Lung (tissue), 12 donors: ENCODE measurements around the gene AXIN1. TPM values are rescaled to one million over a fixed set of nuclear protein-coding genes. Genes with fewer than 3 reads are reported as not detected.

Experiments
- ATAC-seq: fragments of 200-7000 bp; cut with Tn5 transposase; one replicate; pipeline ENCODE4 v1.9.1; 2020; ENCODE audit warnings: moderate number of reproducible peaks; ENCODE audit not compliant: insufficient read depth, low FRiP score
- DNase-seq, 3 donors: peaks; one replicate each; pipeline ENCODE4 v3.0.0-alpha.2; 2013 to 2017
- H3K27ac ChIP-seq, 2 donors: one replicate each; pipeline ENCODE4 v1.5.1; 2013; ENCODE audit warnings: mild to moderate bottlenecking in 2 of 2, moderate library complexity in 2 of 2, control low read depth in 1 of 2, inconsistent platforms in 1 of 2, low read depth in 1 of 2, low read length in 1 of 2
- H3K27me3 ChIP-seq, 3 donors: one replicate each; pipeline ENCODE4 v1.5.1; 2013; ENCODE audit warnings: low read length in 2 of 3; ENCODE audit not compliant: control insufficient read depth in 3 of 3, insufficient read depth in 3 of 3
- H3K36me3 ChIP-seq, 4 donors: one replicate each; pipeline ENCODE4 v1.5.1; 2013; ENCODE audit warnings: low read length in 4 of 4, mild to moderate bottlenecking in 1 of 4, moderate library complexity in 1 of 4; ENCODE audit not compliant: control insufficient read depth in 4 of 4, insufficient read depth in 4 of 4
- H3K4me1 ChIP-seq, 5 donors: one replicate each; pipeline ENCODE4 v1.5.1; 2013; ENCODE audit warnings: low read length in 5 of 5, mild to moderate bottlenecking in 2 of 5, moderate library complexity in 1 of 5; ENCODE audit not compliant: control insufficient read depth in 5 of 5, insufficient read depth in 5 of 5
- H3K4me3 ChIP-seq: one replicate; pipeline ENCODE4 v1.5.1; 2013; ENCODE audit warnings: mild to moderate bottlenecking, control low read depth, moderate library complexity
- H3K9ac ChIP-seq, 2 donors: one replicate each; pipeline ENCODE4 v1.5.1; 2013; ENCODE audit warnings: low read length in 2 of 2, control low read depth in 1 of 2; ENCODE audit not compliant: insufficient read depth in 1 of 2
- H3K9me3 ChIP-seq, 4 donors: one replicate each; pipeline ENCODE4 v1.5.1; 2013; ENCODE audit warnings: low read length in 3 of 4, mild to moderate bottlenecking in 1 of 4, moderate library complexity in 1 of 4; ENCODE audit not compliant: control insufficient read depth in 4 of 4, insufficient read depth in 3 of 4
- WGBS, 2 donors: extraction: QIAGEN DNeasy Blood & Tissue Kit; methylation state at CpG; one replicate each; pipeline ENCODE4 v1.1.7; 2013; 5-methylcytosine and 5-hydroxymethylcytosine counted together
- polyA plus RNA-seq, 2 donors: library from polyadenylated mRNA; stranded (reverse); fragments of 200-250 nt; gene quantifications; one replicate each; pipeline ENCODE4 v1.2.1, GENCODE V29; 2013
- total RNA-seq, 2 donors: library from RNA; depleted of rRNA in 1 of 2; stranded (reverse); fragments of >200 nt in 1 of 2; gene quantifications; one replicate each; pipeline ENCODE4 v1.2.1, GENCODE V29; 2014 to 2021
- TF ChIP-seq, protein P1 (sequence below): IDR thresholded peaks from 2 replicates; pipeline ENCODE4 v1.5.1; 2012; ENCODE audit warnings: mild to moderate bottlenecking; ENCODE audit errors: control extremely low read depth, extremely low read depth
- donor health status: control.
- donor health status: control.
- donor health status: Bipolar disorder and iron deficiency.
- donor health status: healthy.
- donor health status: DM: yes; HTN: yes; CAD: no.

The AXIN1 gene
- total and polyA plus RNA-seq, 4 donors = 16.9 to 25.9 (median 19.4) TPM

- H3K9me3 ChIP-seq = no peaks in the 10 kb centered on the region
- H3K27me3 ChIP-seq = no peaks in the 10 kb centered on the region
- no peak overlapping the region for H3K9ac ChIP-seq
- WGBS, 2 donors = 94 to 96% methylated on average over 25 of the region's 25 CpGs
- no peak overlapping the region for H3K4me3 ChIP-seq
- H3K27ac ChIP-seq = no peak overlapping the region
- peaks cover 0 to 66% (median 8%) of the 10 kb centered on the region in 4 donors for H3K36me3 ChIP-seq
- ATAC-seq (no peak), DNase-seq (no peak)
- H3K4me1 ChIP-seq = no peaks in the 10 kb centered on the region
- TF ChIP-seq, protein P1, sequence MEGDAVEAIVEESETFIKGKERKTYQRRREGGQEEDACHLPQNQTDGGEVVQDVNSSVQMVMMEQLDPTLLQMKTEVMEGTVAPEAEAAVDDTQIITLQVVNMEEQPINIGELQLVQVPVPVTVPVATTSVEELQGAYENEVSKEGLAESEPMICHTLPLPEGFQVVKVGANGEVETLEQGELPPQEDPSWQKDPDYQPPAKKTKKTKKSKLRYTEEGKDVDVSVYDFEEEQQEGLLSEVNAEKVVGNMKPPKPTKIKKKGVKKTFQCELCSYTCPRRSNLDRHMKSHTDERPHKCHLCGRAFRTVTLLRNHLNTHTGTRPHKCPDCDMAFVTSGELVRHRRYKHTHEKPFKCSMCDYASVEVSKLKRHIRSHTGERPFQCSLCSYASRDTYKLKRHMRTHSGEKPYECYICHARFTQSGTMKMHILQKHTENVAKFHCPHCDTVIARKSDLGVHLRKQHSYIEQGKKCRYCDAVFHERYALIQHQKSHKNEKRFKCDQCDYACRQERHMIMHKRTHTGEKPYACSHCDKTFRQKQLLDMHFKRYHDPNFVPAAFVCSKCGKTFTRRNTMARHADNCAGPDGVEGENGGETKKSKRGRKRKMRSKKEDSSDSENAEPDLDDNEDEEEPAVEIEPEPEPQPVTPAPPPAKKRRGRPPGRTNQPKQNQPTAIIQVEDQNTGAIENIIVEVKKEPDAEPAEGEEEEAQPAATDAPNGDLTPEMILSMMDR = no peak
Observed at GRCh38 chr16:290015-290680, 62.4 kb downstream of the AXIN1 start.

DNA sequence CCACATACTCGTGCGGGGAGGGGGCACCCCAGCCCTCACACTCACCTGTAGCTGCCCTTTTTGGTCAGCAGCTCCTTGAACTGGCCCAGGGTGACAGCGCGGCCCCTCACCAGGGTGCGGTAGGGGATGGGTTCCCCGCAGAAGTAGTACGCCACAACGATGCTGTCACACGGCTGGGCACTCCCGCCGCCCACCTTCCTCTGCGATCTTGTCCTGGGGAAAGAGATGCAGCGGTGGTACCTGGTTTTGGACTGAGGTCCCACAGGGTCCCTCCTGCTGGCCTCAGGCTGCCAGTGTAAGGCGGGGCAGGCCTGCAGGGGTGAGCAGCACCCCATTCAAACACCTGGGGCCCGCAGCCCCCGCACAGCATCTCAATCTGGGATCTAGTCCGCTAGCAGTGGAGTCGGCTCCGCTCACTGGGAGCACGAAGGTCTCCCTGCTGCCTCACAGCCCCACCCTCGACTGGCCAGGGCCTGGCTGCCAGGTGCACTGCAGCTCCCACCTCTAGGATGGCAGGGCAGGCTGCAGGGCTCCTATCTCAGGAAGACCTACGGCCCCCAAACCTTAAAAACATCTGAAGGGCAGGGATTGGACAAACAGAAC, 63.0 kb downstream of the AXIN1 start:
- no peaks in the 10 kb centered on the region for H3K27me3 ChIP-seq
- WGBS, 2 donors = 95 to 96% methylated on average over 22 of the region's 22 CpGs
- H3K36me3 ChIP-seq = peaks cover 0 to 66% (median 8%) of the 10 kb centered on the region in 4 donors
- ATAC-seq (no peak), DNase-seq (no peak)
- no peak overlapping the region for H3K9ac ChIP-seq
- H3K4me3 ChIP-seq = no peak overlapping the region
- TF ChIP-seq, protein P1 = no peak
- H3K4me1 ChIP-seq = no peaks in the 10 kb centered on the region
- no peaks in the 10 kb centered on the region for H3K9me3 ChIP-seq
- H3K27ac ChIP-seq = no peak overlapping the region

GRCh38 chr16:287981-288920, 64.3 kb downstream of the AXIN1 start:
- DNase-seq = no peak
- Histone ChIP-seq H3K4me3 (no peak overlapping the region), H3K4me1 (no peaks in the 10 kb centered on the region), H3K9me3 (no peaks in the 10 kb centered on the region), H3K9ac (no peak overlapping the region), H3K27ac (no peak overlapping the region), H3K36me3 (peaks cover 0 to 63% (median 8%) of the 10 kb centered on the region in 4 donors), H3K27me3 (no peaks in the 10 kb centered on the region)
- TF ChIP-seq, protein P1 = no peak
- WGBS, 2 donors = 95 to 96% methylated on average over 33 of the region's 33 CpGs
- ATAC-seq = no peak
